Left lung (tissue), 10 donors: Measurements from ENCODE around the gene ZNF410. TPM values are rescaled to one million over a fixed set of nuclear protein-coding genes. Genes with fewer than 3 reads are reported as not detected.

Experiments used
- ATAC-seq: fragments of 200-7000 bp; cut with Tn5 transposase; one replicate; pipeline ENCODE4 v1.9.1; 2020; ENCODE audit warnings: moderate library complexity
- DNase-seq, 4 donors: peaks; one replicate each; pipeline ENCODE4 v3.0.0-alpha.2; 2013 to 2020
- H3K27ac ChIP-seq, 2 donors: fragments of 200-600 bp; sonication (generic) in 1 of 2; one replicate each; pipeline versions ENCODE4 v1.5.0 to v1.8.0; 2020 to 2021
- H3K27me3 ChIP-seq, 2 donors: fragments of 200-600 bp; sonication (generic) in 1 of 2; one replicate each; pipeline versions ENCODE4 v1.5.0 to v1.8.0; 2020 to 2021
- H3K36me3 ChIP-seq, 2 donors: fragments of 200-600 bp; sonication (generic) in 1 of 2; one replicate each; pipeline versions ENCODE4 v1.5.0 to v1.8.0; 2020 to 2021
- H3K4me1 ChIP-seq, 2 donors: fragments of 200-600 bp; one replicate each; pipeline ENCODE4 v1.8.0; 2021
- H3K4me3 ChIP-seq, 2 donors: fragments of 200-600 bp; sonication (generic) in 1 of 2; one replicate each; pipeline versions ENCODE4 v1.5.0 to v1.8.0; 2020 to 2021; ENCODE audit warnings: mild to moderate bottlenecking in 1 of 2
- H3K9me3 ChIP-seq, 2 donors: fragments of 200-600 bp; sonication (generic) in 1 of 2; one replicate each; pipeline versions ENCODE4 v1.5.0 to v1.8.0; 2020 to 2021
- CTCF ChIP-seq, 2 donors: fragments of 200-600 bp; sonication (generic) in 1 of 2; IDR thresholded peaks; one replicate each; pipeline versions ENCODE4 v1.5.0 to v1.8.0; 2021; ENCODE audit warnings: antibody characterized with exemption in 2 of 2
- intact Hi-C, 2 donors: fragments of 100-400 bp; cut with DNase I; formaldehyde crosslinking; loops; one replicate each; pipeline versions ENCODE4 v1.11.2 to v1.14.2; 2022
- polyA plus RNA-seq, 6 donors: library from polyadenylated mRNA; unstranded; fragments of 120-200 nt; gene quantifications; one replicate each; pipeline ENCODE4 v1.2.1, GENCODE V29; 2013; ENCODE audit not compliant: insufficient read length in 6 of 6
- total RNA-seq, 2 donors: library from RNA; stranded (reverse); fragmentation: NEBNext Ultra II Directional; extraction: Animal tissue kit (Norgen Biotek cat#: 25700); gene quantifications; one replicate each; pipeline ENCODE4 v1.2.1, GENCODE V29; 2021
- donor health status: DM: no; HTN: yes; CAD: no.
- donor health status: DM: no; HTN: no; CAD: no.

The ZNF410 gene
- total and polyA plus RNA-seq, 8 donors: 38.7 to 55.6 (median 50.4) TPM

- Histone ChIP-seq H3K27ac (no peak overlapping the region), H3K9me3 (peaks cover 0 to 3% of the 10 kb centered on the region in 2 donors), H3K36me3 (no peaks in the 10 kb centered on the region), H3K4me3 (no peak overlapping the region), H3K27me3 (no peaks in the 10 kb centered on the region), H3K4me1 (no peaks in the 10 kb centered on the region)
- no peak for DNase-seq
- TF ChIP-seq CTCF (IDR thresholded peaks at IDR 0.05): no peak
- intact Hi-C loops: no loop called here
- no peak for ATAC-seq
Measured at GRCh38 chr14:73843296-73843695, 43.4 kb upstream of the ZNF410 start.

- intact Hi-C loops: no loop called here
- peaks cover 3 to 11% of the 10 kb centered on the region in 2 donors for H3K4me1 ChIP-seq
- H3K9me3 ChIP-seq: peaks cover 0 to 3% of the 10 kb centered on the region in 2 donors
- no peak for DNase-seq
- no peaks in the 10 kb centered on the region for H3K27me3 ChIP-seq
- no peak for TF ChIP-seq CTCF (IDR thresholded peaks at IDR 0.05)
- ATAC-seq: no peak
- no peaks in the 10 kb centered on the region for H3K36me3 ChIP-seq
- H3K27ac ChIP-seq: no peak overlapping the region
- no peak overlapping the region for H3K4me3 ChIP-seq
Measured at GRCh38 chr14:73846947-73847346, 39.7 kb upstream of the ZNF410 start.

- Histone ChIP-seq H3K9me3 (peaks cover 0 to 2% of the 10 kb centered on the region in 2 donors), H3K27me3 (no peaks in the 10 kb centered on the region), H3K4me1 (peaks cover 3 to 22% of the 10 kb centered on the region in 2 donors), H3K4me3 (peak overlapping the region; percentile 54 to 66), H3K36me3 (no peaks in the 10 kb centered on the region), H3K27ac (peak overlapping the region; percentile 93)
- intact Hi-C loops: no loop called here
- no peak for DNase-seq
- peak; percentile 2 for ATAC-seq
- TF ChIP-seq CTCF (IDR thresholded peaks at IDR 0.05): no peak
Measured at GRCh38 chr14:73851000-73851399, 35.7 kb upstream of the ZNF410 start.

- peak in 1 of 2 donors; percentile 34 for TF ChIP-seq CTCF (IDR thresholded peaks at IDR 0.05)
- H3K4me1 ChIP-seq: peaks cover 3 to 22% of the 10 kb centered on the region in 2 donors
- H3K36me3 ChIP-seq: no peaks in the 10 kb centered on the region
- ATAC-seq (peak; percentile 96), DNase-seq (peak; percentile 95 to 98 (median 97))
- peak within 1 kb of the TSS; percentile 93 for H3K27ac ChIP-seq
- no peaks in the 10 kb centered on the region for H3K9me3 ChIP-seq
- H3K4me3 ChIP-seq: peak within 1 kb of the TSS; percentile 54 to 66
- intact Hi-C loops: no loop called here
- H3K27me3 ChIP-seq: no peaks in the 10 kb centered on the region
Measured at GRCh38 chr14:73851567-73852382, 34.9 kb upstream of the ZNF410 start, which contains the start of gene PTGR2. Gene PTGR2 (plus strand): TSS chr14:73851831. CDS start chr14:73858863, 7,032 bp downstream.

- no peaks in the 10 kb centered on the region for H3K4me1 ChIP-seq
- intact Hi-C loops: no loop called here
- DNase-seq: peak in 1 of 4 donors; percentile 7
- no peaks in the 10 kb centered on the region for H3K27me3 ChIP-seq
- H3K9me3 ChIP-seq: no peaks in the 10 kb centered on the region
- ATAC-seq: no peak
- no peak overlapping the region for H3K4me3 ChIP-seq
- peaks cover 0 to 11% of the 10 kb centered on the region in 2 donors for H3K36me3 ChIP-seq
- no peak for TF ChIP-seq CTCF (IDR thresholded peaks at IDR 0.05)
- H3K27ac ChIP-seq: no peak overlapping the region
Measured at GRCh38 chr14:73859145-73859544, 27.5 kb upstream of the ZNF410 start.
